Activated T-helper 1 cell treated with anti-CD3 and anti-CD28 coated beads, Interleukin-12 subunit alpha, Interleukin-12 subunit beta, Interleukin-2, Interleukin-4 antibody, amounts not matched to agents 30 ng/mL and 10 ng/mL and 1 ng/mL, durations not matched to agents 14 hours and 24 hours and 36 hours (primary cell): ENCODE results near the gene MALT1. TPM values are rescaled to one million over a fixed set of nuclear protein-coding genes. Genes with fewer than 3 reads are reported as not detected.
A peak's percentile ranks its signal among the peaks of the same experiment; 100 is the strongest.

Experiments used
- DNase-seq: peaks from one replicate; pipeline ENCODE4 v3.0.0; 2021; ENCODE audit warnings: low spot score
- H3K27ac Mint-ChIP-seq: one replicate; pipeline ENCODE4 v1.8.0; 2021; ENCODE audit warnings: mild to moderate bottlenecking, mixed read lengths
- H3K27me3 Mint-ChIP-seq: one replicate; pipeline ENCODE4 v1.8.0; 2022; ENCODE audit warnings: mild to moderate bottlenecking, moderate library complexity, mixed read lengths; ENCODE audit not compliant: insufficient read depth
- H3K36me3 Mint-ChIP-seq: one replicate; pipeline ENCODE4 v1.8.0; 2021; ENCODE audit warnings: low read depth, mixed read lengths
- H3K4me1 Mint-ChIP-seq: one replicate; pipeline ENCODE4 v1.8.0; 2021; ENCODE audit warnings: low read depth, mixed read lengths
- H3K4me3 Mint-ChIP-seq: one replicate; pipeline ENCODE4 v1.8.0; 2021; ENCODE audit warnings: mild to moderate bottlenecking, moderate library complexity, mixed read lengths
- H3K9me3 Mint-ChIP-seq: one replicate; pipeline ENCODE4 v1.8.0; 2021; ENCODE audit warnings: mixed read lengths
- intact Hi-C: fragments of 100-400 bp; cut with micrococcal nuclease; formaldehyde crosslinking; loops from one replicate; pipeline ENCODE4 v1.15.1; 2024
- total RNA-seq: library from RNA; stranded (reverse); gene quantifications from 2 replicates; pipeline ENCODE4 v1.2.3, GENCODE V29; 2022

MALT1 gene
- total RNA-seq, 1 donor from 2014 or later: 32.4 TPM

DNA sequence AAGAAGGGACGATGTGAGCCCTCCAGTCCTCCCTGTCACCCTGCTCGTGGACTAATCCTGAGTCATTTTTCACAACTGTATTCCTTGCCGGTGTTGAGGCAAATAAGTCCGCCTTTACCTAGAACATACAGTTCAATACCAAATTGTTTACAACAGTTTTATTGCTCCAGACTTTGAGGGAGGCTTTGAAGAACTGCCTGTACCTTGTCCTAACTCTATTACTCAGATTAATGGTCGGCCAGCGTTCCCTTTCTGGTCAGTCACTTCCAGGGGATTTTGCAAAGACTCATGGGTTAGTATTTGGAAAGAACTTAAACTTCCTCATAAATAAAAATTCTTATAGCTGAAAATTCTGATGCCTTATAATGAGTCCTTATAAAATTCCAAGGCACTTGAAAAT lies 108.3 kb downstream of the MALT1 start:
- Mint-ChIP-seq H3K9me3 (no peaks in the 10 kb centered on the region), H3K27ac (no peak overlapping the region), H3K4me1 (no peaks in the 10 kb centered on the region), H3K36me3 (no peaks in the 10 kb centered on the region), H3K4me3 (no peak overlapping the region), H3K27me3 (peaks cover 7% of the 10 kb centered on the region)
- no peak for DNase-seq
- intact Hi-C loops: no loop called here

DNA sequence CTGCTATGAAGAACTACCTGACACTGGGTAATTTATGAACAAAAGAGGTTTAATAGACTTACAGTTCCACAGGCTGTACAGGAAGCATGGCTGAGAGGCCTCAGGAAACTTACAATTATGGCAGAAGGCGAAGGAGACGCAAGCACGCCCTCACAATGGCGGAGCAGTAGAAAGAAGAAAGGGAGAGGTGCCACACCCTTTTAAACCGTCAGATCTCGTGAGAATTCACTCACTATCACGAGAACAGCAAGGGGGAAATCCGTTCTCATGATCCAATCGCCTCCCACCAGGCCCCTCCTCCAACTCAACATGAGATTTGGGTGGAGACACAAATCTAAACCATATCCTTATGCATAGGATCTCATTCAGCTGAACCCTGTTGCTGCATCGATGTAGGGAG lies 108.8 kb downstream of the MALT1 start:
- H3K27me3 Mint-ChIP-seq: peaks cover 7% of the 10 kb centered on the region
- intact Hi-C loops: no loop called here
- H3K36me3 Mint-ChIP-seq: no peaks in the 10 kb centered on the region
- DNase-seq: no peak
- no peaks in the 10 kb centered on the region for H3K4me1 Mint-ChIP-seq
- no peaks in the 10 kb centered on the region for H3K9me3 Mint-ChIP-seq
- no peak overlapping the region for H3K4me3 Mint-ChIP-seq
- no peak overlapping the region for H3K27ac Mint-ChIP-seq

DNA sequence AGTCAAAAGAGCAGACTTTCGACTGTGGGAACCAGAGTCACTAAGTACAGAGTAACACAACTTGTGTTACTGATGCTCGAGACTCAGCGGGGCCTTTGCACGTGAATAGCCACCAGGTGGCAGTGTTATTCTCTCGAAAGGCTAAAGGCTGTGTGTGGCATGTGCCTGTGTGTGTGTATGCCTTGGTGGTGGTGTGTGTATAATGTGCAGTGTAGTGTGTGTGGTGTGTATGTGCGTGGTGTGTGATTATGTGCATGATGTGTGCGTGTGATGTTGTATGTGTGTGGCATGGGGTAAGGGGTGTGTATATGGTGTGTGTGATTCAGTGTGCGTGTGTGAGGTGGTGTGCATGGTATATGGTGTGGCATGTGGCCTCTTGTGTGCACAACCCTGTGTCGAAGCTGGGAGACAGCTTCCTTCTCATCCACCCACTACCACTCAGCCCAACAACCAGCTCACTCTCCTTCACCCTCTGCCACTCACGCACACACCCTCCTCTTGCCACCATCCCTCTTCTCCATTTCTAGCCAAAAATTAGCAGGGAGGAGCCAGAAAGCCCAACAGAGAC lies 110.4 kb downstream of the MALT1 start:
- Mint-ChIP-seq H3K9me3 (no peaks in the 10 kb centered on the region), H3K27me3 (peaks cover 5% of the 10 kb centered on the region), H3K36me3 (no peaks in the 10 kb centered on the region), H3K4me3 (no peak overlapping the region), H3K4me1 (no peaks in the 10 kb centered on the region), H3K27ac (no peak overlapping the region)
- intact Hi-C loops: loop anchor here (1.0 kb wide), 2 partner anchors 276 to 289 kb away; no protein-coding TSS in a partner anchor
- peak; percentile 40 for DNase-seq

DNA sequence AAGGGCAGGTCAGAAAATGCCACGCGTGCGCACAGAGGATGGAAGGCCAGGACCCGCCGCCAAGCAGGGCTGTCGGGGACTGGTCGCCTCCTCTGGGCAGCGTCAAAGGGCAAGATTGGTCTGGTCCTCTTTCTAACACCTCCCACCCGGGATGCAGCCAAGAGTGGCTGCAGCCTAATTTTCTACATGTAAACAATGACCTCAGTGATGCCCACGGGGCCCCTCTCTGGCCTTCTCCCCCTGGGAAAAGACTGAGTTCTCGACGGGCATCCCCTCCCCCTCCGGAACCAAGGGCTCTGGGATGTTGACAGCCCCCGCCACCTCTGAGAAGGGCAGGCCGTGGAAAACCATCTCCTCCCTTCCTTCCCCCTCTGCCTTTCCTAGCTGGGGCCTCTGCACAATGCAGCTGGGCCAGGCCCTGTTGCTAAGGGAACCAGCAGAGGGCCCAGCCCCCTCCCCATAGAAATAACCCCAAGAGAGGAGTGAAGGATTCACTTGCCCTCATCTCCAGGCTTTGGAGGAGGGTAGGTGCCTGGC lies 113.4 kb downstream of the MALT1 start:
- no peak for DNase-seq
- Mint-ChIP-seq H3K4me1 (no peaks in the 10 kb centered on the region), H3K36me3 (no peaks in the 10 kb centered on the region), H3K27ac (no peak overlapping the region), H3K4me3 (no peak overlapping the region), H3K27me3 (no peaks in the 10 kb centered on the region), H3K9me3 (no peaks in the 10 kb centered on the region)
- intact Hi-C loops: no loop called here

DNA sequence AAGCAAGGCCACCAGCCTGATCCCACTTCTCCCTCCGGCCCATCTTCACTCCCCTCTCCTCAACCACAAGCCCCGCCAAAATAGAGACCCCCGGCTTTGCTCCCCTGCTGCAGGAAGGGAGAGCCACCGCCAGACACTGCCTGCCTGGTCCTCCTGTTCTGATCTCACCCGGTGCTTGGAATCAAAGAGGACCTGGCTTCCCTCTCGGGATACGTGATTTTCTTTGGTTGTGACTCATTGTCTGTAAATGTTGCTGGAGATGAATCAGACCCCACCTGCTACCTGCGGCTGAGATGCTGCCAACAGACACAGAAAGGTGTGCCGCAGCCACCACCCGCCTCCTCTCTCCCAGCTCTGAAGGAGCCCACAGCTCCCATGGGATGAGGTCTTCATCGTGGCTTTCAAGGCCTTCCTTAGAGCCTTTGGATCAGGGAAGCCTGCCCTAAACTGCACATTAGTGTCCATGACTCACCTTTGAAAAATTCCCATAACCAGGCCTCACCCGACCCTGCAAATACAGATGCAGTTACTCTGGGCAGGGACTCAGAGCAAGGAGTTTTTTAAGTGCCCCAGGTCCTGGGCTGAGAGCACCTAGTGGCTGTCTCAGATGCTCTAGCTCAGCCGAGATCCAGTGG lies 114.0 kb downstream of the MALT1 start:
- Mint-ChIP-seq H3K9me3 (no peaks in the 10 kb centered on the region), H3K4me1 (no peaks in the 10 kb centered on the region), H3K27ac (no peak overlapping the region), H3K27me3 (no peaks in the 10 kb centered on the region), H3K4me3 (no peak overlapping the region), H3K36me3 (no peaks in the 10 kb centered on the region)
- DNase-seq: no peak
- intact Hi-C loops: no loop called here

DNA sequence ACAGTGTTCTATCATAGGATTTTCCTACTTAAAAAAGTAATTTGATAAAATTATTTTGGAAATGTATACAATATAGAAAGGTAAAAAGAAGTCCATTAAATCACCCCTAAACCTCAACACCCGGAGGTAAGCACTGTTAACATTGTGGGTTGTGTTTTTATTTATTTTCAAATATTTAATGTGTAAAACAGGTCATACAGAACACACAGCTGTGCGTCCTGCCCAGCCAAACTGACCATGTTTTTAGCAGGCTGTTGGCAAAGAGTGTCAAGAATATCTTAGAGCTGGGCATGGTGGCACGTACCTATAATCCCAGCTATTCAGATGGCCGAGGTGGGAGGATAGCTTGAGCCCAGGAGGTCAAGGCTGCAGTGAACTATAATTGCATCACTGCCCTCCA lies 114.6 kb downstream of the MALT1 start:
- H3K9me3 Mint-ChIP-seq: no peaks in the 10 kb centered on the region
- intact Hi-C loops: no loop called here

DNA sequence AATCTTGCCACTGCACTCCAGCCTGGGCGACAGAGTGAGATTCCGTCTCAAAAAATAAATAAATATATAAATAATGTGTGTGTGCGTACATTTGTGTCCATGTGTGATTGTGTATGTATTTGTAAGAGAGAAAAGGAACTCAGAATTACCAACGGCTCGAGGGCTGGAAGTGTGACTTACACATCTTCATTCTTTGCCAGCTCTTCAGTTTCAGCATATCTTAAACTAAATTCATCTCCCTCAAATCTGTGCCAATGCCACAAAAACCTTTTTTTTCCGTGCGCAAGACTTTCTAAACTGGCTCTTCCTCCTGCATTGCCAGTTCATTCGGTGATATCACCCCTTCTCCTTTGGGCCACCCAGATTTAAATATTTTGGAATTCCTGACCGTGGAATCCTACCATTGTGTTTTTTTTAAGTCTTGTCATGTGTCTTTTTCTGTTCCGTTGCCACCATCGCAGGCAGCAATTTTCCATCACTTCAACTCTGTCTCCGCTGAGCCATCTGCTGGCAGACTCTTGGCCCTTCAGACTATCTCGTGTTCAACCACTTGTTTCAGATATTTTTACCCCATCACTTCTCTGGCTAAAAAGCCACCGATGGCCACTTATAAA lies 116.4 kb downstream of the MALT1 start:
- Mint-ChIP-seq H3K27me3 (no peaks in the 10 kb centered on the region), H3K4me1 (no peaks in the 10 kb centered on the region), H3K27ac (no peak overlapping the region), H3K36me3 (no peaks in the 10 kb centered on the region), H3K4me3 (no peak overlapping the region), H3K9me3 (no peaks in the 10 kb centered on the region)
- intact Hi-C loops: no loop called here
- DNase-seq: no peak

More for the DNA sequence above, 114.6 kb downstream of the MALT1 start:
- Mint-ChIP-seq H3K4me3 (no peak overlapping the region), H3K4me1 (no peaks in the 10 kb centered on the region), H3K27ac (no peak overlapping the region), H3K36me3 (no peaks in the 10 kb centered on the region), H3K27me3 (no peaks in the 10 kb centered on the region)
- no peak for DNase-seq

DNA sequence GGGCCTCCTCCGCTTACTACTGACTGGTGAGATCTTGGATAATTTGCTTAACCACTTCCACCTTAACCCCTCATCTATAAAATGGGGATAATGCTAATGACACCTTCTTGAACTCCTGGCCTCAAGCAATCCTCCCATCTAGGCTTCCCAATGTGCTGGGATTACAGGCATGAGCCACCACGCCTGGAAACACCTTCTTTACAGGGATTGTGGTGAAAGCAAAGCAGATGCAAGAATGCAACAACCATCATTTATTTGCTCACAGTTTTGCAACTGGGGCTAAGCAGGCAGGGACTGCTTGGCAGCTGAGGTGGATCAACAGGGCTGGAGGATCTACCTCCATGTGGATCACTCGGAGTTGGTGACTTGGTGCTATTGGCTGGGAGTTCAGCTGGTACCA lies 117.2 kb downstream of the MALT1 start:
- intact Hi-C loops: no loop called here
- no peak for DNase-seq
- Mint-ChIP-seq H3K4me3 (no peak overlapping the region), H3K9me3 (no peaks in the 10 kb centered on the region), H3K4me1 (no peaks in the 10 kb centered on the region), H3K36me3 (no peaks in the 10 kb centered on the region), H3K27ac (no peak overlapping the region), H3K27me3 (no peaks in the 10 kb centered on the region)

DNA sequence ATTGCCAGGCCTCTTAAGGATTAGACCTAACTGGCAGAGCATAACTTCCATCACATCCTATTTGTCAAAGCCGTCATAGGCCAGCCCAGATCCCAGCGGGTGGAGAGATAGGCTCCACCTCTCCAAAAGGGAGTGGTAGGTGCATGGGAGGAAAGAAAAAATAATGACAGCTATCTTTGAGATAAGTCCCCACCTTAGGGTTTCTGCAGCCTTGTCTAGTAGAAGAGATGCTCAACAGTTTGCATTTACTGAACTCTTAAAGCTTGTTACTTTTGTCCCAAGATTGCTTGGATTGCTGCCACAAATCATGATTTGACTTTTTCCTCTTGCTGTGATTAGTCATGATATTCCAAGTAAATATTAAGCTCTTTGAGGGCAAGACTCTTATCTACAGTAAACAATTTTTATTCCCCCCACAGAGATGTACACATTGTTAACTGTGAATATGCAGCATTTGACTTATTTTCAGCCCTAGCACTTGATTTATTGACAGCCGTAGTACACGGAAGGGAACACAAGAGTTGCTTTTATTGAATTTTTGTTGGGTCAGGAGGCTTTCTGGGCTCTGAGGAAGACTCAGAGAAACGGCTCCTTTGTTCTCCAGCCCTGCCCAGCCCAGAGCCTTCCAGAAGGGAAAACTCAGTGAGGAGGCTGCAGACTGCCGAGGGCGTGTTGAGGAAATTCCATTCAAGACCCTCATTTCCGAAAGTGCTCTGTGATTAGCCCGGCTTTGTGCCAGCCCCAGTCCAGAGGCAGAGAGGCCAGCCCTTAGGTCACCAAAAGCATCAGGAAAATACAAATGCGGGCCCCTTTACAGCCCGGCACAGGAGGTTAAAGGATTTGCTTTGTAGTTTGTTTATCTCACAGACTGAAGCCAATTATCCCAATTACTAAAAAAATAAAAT lies 118.0 kb downstream of the MALT1 start:
- no peak for DNase-seq
- Mint-ChIP-seq H3K9me3 (no peaks in the 10 kb centered on the region), H3K27ac (no peak overlapping the region), H3K4me3 (no peak overlapping the region), H3K36me3 (no peaks in the 10 kb centered on the region), H3K4me1 (no peaks in the 10 kb centered on the region), H3K27me3 (peaks cover 2% of the 10 kb centered on the region)
- intact Hi-C loops: no loop called here

DNA sequence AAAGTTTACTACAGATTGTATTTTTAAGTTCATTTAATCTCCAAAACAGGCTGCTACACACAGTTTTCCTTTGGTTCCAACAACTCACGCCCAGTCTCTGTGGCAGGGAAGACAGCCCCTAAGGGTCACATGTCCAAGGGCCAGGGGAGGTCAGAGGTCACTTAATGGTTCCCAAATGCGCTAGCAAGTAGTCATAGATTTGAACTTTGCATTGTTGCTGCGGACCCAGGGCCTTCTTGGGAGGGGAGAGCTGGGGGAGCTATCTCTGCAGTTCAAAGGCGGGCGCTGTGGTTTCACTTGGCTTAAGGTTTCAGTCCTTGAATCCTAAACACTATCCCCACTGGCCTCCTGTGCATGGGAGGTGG lies 118.6 kb downstream of the MALT1 start:
- intact Hi-C loops: no loop called here
- Mint-ChIP-seq H3K27ac (no peak overlapping the region), H3K9me3 (no peaks in the 10 kb centered on the region), H3K27me3 (peaks cover 5% of the 10 kb centered on the region), H3K36me3 (no peaks in the 10 kb centered on the region), H3K4me1 (no peaks in the 10 kb centered on the region), H3K4me3 (no peak overlapping the region)
- no peak for DNase-seq

DNA sequence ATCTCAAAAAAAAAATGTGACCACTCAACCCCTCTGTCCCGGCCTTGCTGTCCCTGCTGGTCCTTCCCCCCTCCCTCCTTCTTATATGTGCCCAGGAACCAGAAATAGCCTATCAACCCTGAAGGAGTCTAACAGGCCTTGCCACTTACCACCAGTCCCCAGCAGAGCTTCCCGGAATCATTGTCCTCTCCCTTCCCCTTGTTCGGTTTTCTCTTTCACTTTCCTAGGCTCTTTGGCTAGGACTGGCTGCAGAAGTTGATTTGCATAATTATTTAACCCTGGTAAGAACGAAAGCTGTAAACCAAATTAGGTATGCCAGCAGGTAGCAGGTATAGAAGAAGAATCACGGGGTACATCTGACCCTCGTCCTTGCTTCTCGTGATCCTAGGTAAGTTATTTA lies 120.8 kb downstream of the MALT1 start:
- no peaks in the 10 kb centered on the region for H3K36me3 Mint-ChIP-seq
- no peak for DNase-seq
- no peak overlapping the region for H3K4me3 Mint-ChIP-seq
- no peaks in the 10 kb centered on the region for H3K4me1 Mint-ChIP-seq
- intact Hi-C loops: no loop called here
- H3K27ac Mint-ChIP-seq: no peak overlapping the region
- no peaks in the 10 kb centered on the region for H3K9me3 Mint-ChIP-seq
- peaks cover 7% of the 10 kb centered on the region for H3K27me3 Mint-ChIP-seq

DNA sequence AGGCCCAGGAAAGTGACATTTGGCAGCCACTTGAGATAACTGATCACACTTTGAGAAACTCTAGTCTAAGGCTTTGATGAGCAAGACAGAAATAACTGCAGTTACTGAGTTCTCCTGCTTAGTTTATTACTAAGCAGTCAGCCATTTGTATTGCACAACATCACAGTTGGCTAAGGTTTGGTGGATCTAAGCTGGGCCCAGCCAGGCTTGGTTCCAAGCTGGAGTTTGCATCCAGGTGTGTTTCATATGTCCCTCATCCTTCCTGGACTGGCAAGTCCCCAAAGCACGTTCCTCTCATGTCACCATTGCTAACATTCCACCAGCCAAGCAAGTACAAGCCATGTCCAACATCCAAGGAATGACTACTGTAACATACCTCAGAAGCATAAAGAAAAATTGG lies 122.1 kb downstream of the MALT1 start:
- Mint-ChIP-seq H3K4me1 (no peaks in the 10 kb centered on the region), H3K27me3 (peaks cover 7% of the 10 kb centered on the region), H3K4me3 (no peak overlapping the region), H3K9me3 (no peaks in the 10 kb centered on the region), H3K27ac (no peak overlapping the region), H3K36me3 (no peaks in the 10 kb centered on the region)
- intact Hi-C loops: no loop called here
- no peak for DNase-seq

DNA sequence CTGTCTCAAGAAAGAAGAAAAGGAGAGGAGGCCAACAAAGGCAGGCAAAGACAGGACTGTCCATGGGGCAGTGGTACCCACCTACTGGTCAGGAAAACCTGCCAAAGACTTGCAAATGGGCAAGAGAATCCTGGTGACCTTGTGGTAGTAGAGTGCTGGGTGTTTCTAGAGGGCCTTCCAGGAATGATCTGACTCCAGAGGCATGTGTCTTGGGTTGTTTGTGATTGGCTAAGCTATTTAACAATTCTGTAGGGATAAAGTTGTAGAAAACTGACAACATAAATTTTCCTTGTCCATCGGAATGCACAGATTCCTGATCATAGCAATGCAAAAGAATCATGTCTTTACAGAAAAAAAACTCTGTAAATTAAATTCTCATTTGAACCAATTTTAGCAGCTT lies 125.0 kb downstream of the MALT1 start:
- Mint-ChIP-seq H3K27me3 (peaks cover 14% of the 10 kb centered on the region), H3K9me3 (no peaks in the 10 kb centered on the region), H3K36me3 (no peaks in the 10 kb centered on the region), H3K4me1 (no peaks in the 10 kb centered on the region), H3K4me3 (no peak overlapping the region), H3K27ac (no peak overlapping the region)
- intact Hi-C loops: no loop called here
- no peak for DNase-seq
